Endodermal cell (in vitro differentiated cells): ENCODE measurements around the gene DSG1. TPM values are rescaled to one million over a fixed set of nuclear protein-coding genes. Genes with fewer than 3 reads are reported as not detected.

ENCODE experiments used
- DNase-seq: peaks from one replicate; pipeline ENCODE4 v3.0.0-alpha.2; 2017
- H3K27ac ChIP-seq: 2 replicates; pipeline ENCODE4 v1.5.1; 2013; ENCODE audit warnings: mild to moderate bottlenecking, low read depth, low read length, moderate library complexity
- H3K27me3 ChIP-seq: 2 replicates; pipeline ENCODE4 v1.6.1; 2013; ENCODE audit warnings: mild to moderate bottlenecking, low read length, moderate library complexity; ENCODE audit not compliant: insufficient read depth, control insufficient read depth, poor library complexity, severe bottlenecking
- H3K36me3 ChIP-seq: 2 replicates; pipeline ENCODE4 v1.7.0; 2013; ENCODE audit warnings: mild to moderate bottlenecking, low read length, moderate library complexity; ENCODE audit not compliant: control insufficient read depth, insufficient read depth
- H3K4me1 ChIP-seq: one replicate; pipeline ENCODE4 v1.7.0; 2013; ENCODE audit warnings: low read length; ENCODE audit not compliant: control insufficient read depth, insufficient read depth
- H3K4me3 ChIP-seq: 2 replicates; pipeline ENCODE4 v1.5.1; 2013; ENCODE audit warnings: mild to moderate bottlenecking, low read length, moderate library complexity
- H3K9ac ChIP-seq: 2 replicates; pipeline ENCODE4 v1.6.1; 2013; ENCODE audit warnings: mild to moderate bottlenecking, low read length, moderate library complexity; ENCODE audit not compliant: poor library complexity, severe bottlenecking; ENCODE audit errors: extremely low read depth
- H3K9me3 ChIP-seq: 2 replicates; pipeline ENCODE4 v1.6.1; 2013; ENCODE audit warnings: mild to moderate bottlenecking, low read length, moderate library complexity; ENCODE audit not compliant: control insufficient read depth
- H3K27ac Mint-ChIP-seq: 2 replicates; pipeline ENCODE4 v1.8.0; 2020; ENCODE audit warnings: mixed read lengths
- H3K27me3 Mint-ChIP-seq: 2 replicates; pipeline ENCODE4 v1.8.0; 2021; ENCODE audit warnings: mild to moderate bottlenecking, mixed read lengths; ENCODE audit not compliant: insufficient read depth
- H3K36me3 Mint-ChIP-seq: 2 replicates; pipeline ENCODE4 v1.8.0; 2020; ENCODE audit warnings: low read depth, mixed read lengths
- H3K4me1 Mint-ChIP-seq: 2 replicates; pipeline ENCODE4 v1.8.0; 2020; ENCODE audit warnings: mixed read lengths
- H3K4me3 Mint-ChIP-seq: 2 replicates; pipeline ENCODE4 v1.8.0; 2020; ENCODE audit warnings: mild to moderate bottlenecking, moderate library complexity, mixed read lengths
- H3K9me3 Mint-ChIP-seq: 2 replicates; pipeline ENCODE4 v1.8.0; 2020; ENCODE audit warnings: mild to moderate bottlenecking, mixed read lengths
- CTCF ChIP-seq: fragments of 200-600 bp; sonication (generic); conservative IDR thresholded peaks from 2 replicates; pipeline ENCODE4 v1.5.0; 2021; ENCODE audit warnings: antibody characterized with exemption, mild to moderate bottlenecking
- WGBS, 2 experiments: methylation state at CpG; one replicate each; pipeline versions ENCODE4 v1.1.5 to v1.1.7; 2013; ENCODE audit warnings: missing lambda C conversion rate in 2 of 2, mixed read lengths in 1 of 2; ENCODE audit not compliant: insufficient coverage in 1 of 2, insufficient read length in 1 of 2; 5-methylcytosine and 5-hydroxymethylcytosine counted together
- total RNA-seq, 2 donors: library from RNA; stranded (reverse); fragmentation: NEBNext Ultra II Directional in 1 of 2; extraction: Animal tissue kit (Norgen Biotek cat#: 25700) in 1 of 2; gene quantifications; 2 replicates in 1 of 2; 3 replicates in 1 of 2; pipeline ENCODE4 v1.2.1, GENCODE V29; 2021

Gene DSG1
- total RNA-seq, 2 donors from 2014 or later, result not detected

GRCh38 chr18:31396796-31397612, 79.0 kb downstream of the DSG1 start:
- Mint-ChIP-seq H3K27ac (no peak overlapping the region), H3K9me3 (no peaks in the 10 kb centered on the region), H3K4me3 (no peak overlapping the region), H3K27me3 (no peaks in the 10 kb centered on the region), H3K36me3 (no peaks in the 10 kb centered on the region), H3K4me1 (peaks cover 8% of the 10 kb centered on the region)
- Histone ChIP-seq H3K9ac (no peak overlapping the region), H3K27me3 (no peaks in the 10 kb centered on the region), H3K9me3 (no peaks in the 10 kb centered on the region), H3K27ac (no peak overlapping the region), H3K4me1 (no peaks in the 10 kb centered on the region), H3K36me3 (no peaks in the 10 kb centered on the region), H3K4me3 (no peak overlapping the region)
- peak; percentile 50 for TF ChIP-seq CTCF
- WGBS, 2 experiments, result 90 to 93% methylated on average over 4 to 5 of the region's 6 CpGs
- DNase-seq, result no peak

GRCh38 chr18:31398191-31398590, 80.2 kb downstream of the DSG1 start:
- Histone ChIP-seq H3K4me1 (no peaks in the 10 kb centered on the region), H3K9me3 (no peaks in the 10 kb centered on the region), H3K27me3 (no peaks in the 10 kb centered on the region), H3K36me3 (no peaks in the 10 kb centered on the region), H3K27ac (no peak overlapping the region), H3K9ac (no peak overlapping the region), H3K4me3 (no peak overlapping the region)
- no peak for TF ChIP-seq CTCF
- no peaks in the 10 kb centered on the region for H3K9me3 Mint-ChIP-seq
- H3K4me3 Mint-ChIP-seq, result no peak overlapping the region
- H3K4me1 Mint-ChIP-seq, result peaks cover 8% of the 10 kb centered on the region
- WGBS, 2 experiments, result 96 to 100% methylated on average over 1 to 2 of the region's 2 CpGs
- H3K27me3 Mint-ChIP-seq, result no peaks in the 10 kb centered on the region
- H3K36me3 Mint-ChIP-seq, result no peaks in the 10 kb centered on the region
- DNase-seq, result no peak
- no peak overlapping the region for H3K27ac Mint-ChIP-seq

GRCh38 chr18:31399306-31400032, 81.5 kb downstream of the DSG1 start:
- Histone ChIP-seq H3K4me1 (no peaks in the 10 kb centered on the region), H3K9ac (no peak overlapping the region), H3K27ac (no peak overlapping the region), H3K9me3 (no peaks in the 10 kb centered on the region), H3K4me3 (no peak overlapping the region), H3K27me3 (no peaks in the 10 kb centered on the region), H3K36me3 (no peaks in the 10 kb centered on the region)
- Mint-ChIP-seq H3K4me1 (peaks cover 8% of the 10 kb centered on the region), H3K36me3 (no peaks in the 10 kb centered on the region), H3K9me3 (no peaks in the 10 kb centered on the region), H3K27me3 (no peaks in the 10 kb centered on the region), H3K4me3 (no peak overlapping the region), H3K27ac (no peak overlapping the region)
- no peak for TF ChIP-seq CTCF
- no peak for DNase-seq
- WGBS, 2 experiments, result 89 to 94% methylated on average over 3 to 6 of the region's 6 CpGs
